Mucosa of rectum (tissue), 2 donors: ENCODE results near the gene MIER2.
"Not testable (repeated sequence)": the region's sequence is repeated elsewhere in the genome, so short reads cannot be mapped to it uniquely, and the experiment has no call there.

Experiments used
- H3K27ac ChIP-seq, 2 donors: one replicate each; pipeline ENCODE4 v1.7.0; 2013; ENCODE audit warnings: inconsistent platforms in 2 of 2, low read depth in 2 of 2, low read length in 2 of 2
- H3K27me3 ChIP-seq, 2 donors: one replicate each; pipeline ENCODE4 v1.7.0; 2013; ENCODE audit warnings: low read length in 2 of 2; ENCODE audit not compliant: control insufficient read depth in 2 of 2, insufficient read depth in 2 of 2
- H3K36me3 ChIP-seq, 2 donors: one replicate each; pipeline ENCODE4 v1.7.0; 2013; ENCODE audit warnings: low read length in 2 of 2; ENCODE audit not compliant: control insufficient read depth in 2 of 2, insufficient read depth in 2 of 2
- H3K4me1 ChIP-seq, 2 donors: one replicate each; pipeline ENCODE4 v1.7.0; 2013; ENCODE audit warnings: low read length in 2 of 2, mild to moderate bottlenecking in 1 of 2; ENCODE audit not compliant: control insufficient read depth in 2 of 2, insufficient read depth in 2 of 2
- H3K4me3 ChIP-seq, 2 donors: one replicate each; pipeline ENCODE4 v1.7.0; 2013; ENCODE audit warnings: low read length in 2 of 2
- H3K9ac ChIP-seq, 2 donors: one replicate each; pipeline ENCODE4 v1.7.0; 2013; ENCODE audit warnings: low read length in 2 of 2, low read depth in 1 of 2, mild to moderate bottlenecking in 1 of 2
- H3K9me3 ChIP-seq, 2 donors: one replicate each; pipeline ENCODE4 v1.7.0; 2013; ENCODE audit warnings: low read length in 2 of 2; ENCODE audit not compliant: control insufficient read depth in 2 of 2
- donor health status: healthy.
- donor health status: Normal muscosa, but diverticular disease.

Gene MIER2

DNA sequence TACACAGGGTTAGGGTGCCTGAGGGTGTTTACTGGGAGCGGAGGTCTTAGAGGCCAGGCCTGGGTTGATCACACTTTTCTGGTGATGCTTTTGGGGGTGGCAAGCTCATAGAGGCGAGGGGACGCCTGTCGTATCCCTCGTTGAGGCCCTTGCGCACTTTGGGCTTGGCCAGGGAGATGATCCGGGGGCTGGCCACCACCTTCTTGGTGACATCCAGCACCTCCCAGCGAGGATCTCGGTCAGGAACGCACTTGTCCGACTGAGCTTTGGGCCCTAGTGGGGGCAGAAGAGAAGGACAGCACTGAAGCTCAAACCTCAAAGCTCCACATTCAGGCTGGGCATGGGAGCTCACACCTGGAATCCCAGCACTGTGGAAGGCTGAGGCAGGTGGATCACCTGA, 17.6 kb upstream of the MIER2 start:
- Histone ChIP-seq H3K27me3 (no peaks in the 10 kb centered on the region), H3K27ac (no peak overlapping the region), H3K4me3 (no peak overlapping the region), H3K4me1 (no peaks in the 10 kb centered on the region), H3K36me3 (no peaks in the 10 kb centered on the region), H3K9me3 (no peaks in the 10 kb centered on the region), H3K9ac (no peak overlapping the region)

DNA sequence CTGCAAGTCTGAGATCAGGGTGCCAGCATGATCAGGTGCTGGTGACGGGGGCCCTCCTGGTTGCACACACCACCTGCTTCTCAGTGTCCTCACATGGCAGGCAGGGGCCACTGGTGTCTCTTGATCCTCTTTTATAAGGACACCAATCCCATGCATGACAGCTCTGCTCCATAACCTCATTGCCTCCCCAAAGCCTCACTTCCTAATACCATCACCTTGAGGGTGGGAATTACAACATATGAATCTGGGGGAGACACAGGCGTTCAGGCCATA, 15.0 kb upstream of the MIER2 start:
- Histone ChIP-seq H3K4me1 (no peaks in the 10 kb centered on the region), H3K9ac (no peak overlapping the region), H3K36me3 (no peaks in the 10 kb centered on the region), H3K27ac (no peak overlapping the region), H3K27me3 (no peaks in the 10 kb centered on the region), H3K4me3 (no peak overlapping the region), H3K9me3 (no peaks in the 10 kb centered on the region)

DNA sequence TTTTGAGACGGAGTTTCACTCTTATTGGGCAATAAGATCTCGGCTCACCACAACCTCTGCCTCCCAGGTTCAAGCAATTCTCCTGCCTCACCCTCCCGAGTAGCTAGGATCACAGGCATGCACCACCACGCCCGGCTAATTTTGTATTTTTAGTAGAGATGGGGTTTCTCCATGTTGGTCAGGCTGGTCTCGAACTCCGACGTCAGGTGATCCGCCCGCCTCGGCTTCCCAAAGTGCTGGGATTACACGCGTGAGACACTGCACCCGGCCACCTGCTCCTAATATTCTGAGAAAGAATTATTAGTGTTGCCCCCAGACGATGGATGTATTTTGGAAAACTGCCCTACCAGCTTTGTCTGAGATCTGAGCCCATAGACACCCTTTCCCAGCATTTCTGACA, 10.9 kb upstream of the MIER2 start:
- H3K36me3 ChIP-seq, H3K4me3 ChIP-seq: not testable (repeated sequence)

DNA sequence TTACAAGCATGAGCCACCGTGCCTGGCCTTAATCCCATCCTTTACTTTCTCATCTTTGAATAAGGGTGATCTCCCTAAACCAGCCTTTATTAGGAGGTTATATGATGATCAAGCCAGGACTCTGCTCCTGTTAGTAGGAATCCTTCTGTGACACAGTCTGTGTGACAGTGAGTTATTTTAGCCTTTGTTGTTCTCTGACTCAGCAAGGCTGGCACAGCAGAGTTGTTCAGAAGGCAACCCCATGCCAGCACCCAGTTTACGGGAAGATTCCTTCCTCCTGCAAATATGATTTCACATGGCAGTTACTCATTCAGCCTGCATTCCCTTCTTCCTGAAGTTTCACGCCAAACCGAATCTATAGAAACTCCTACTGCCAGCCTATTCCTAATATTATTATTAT, 10.5 kb upstream of the MIER2 start:
- H3K4me3 ChIP-seq = no peak overlapping the region
- no peaks in the 10 kb centered on the region for H3K4me1 ChIP-seq
- no peaks in the 10 kb centered on the region for H3K36me3 ChIP-seq
- no peak overlapping the region for H3K27ac ChIP-seq
- H3K9ac ChIP-seq = no peak overlapping the region
- H3K27me3 ChIP-seq = no peaks in the 10 kb centered on the region
- no peaks in the 10 kb centered on the region for H3K9me3 ChIP-seq

More for the DNA sequence above, 10.9 kb upstream of the MIER2 start:
- not testable (repeated sequence) for H3K9me3 ChIP-seq, H3K27me3 ChIP-seq, H3K4me1 ChIP-seq, H3K9ac ChIP-seq, H3K27ac ChIP-seq

DNA sequence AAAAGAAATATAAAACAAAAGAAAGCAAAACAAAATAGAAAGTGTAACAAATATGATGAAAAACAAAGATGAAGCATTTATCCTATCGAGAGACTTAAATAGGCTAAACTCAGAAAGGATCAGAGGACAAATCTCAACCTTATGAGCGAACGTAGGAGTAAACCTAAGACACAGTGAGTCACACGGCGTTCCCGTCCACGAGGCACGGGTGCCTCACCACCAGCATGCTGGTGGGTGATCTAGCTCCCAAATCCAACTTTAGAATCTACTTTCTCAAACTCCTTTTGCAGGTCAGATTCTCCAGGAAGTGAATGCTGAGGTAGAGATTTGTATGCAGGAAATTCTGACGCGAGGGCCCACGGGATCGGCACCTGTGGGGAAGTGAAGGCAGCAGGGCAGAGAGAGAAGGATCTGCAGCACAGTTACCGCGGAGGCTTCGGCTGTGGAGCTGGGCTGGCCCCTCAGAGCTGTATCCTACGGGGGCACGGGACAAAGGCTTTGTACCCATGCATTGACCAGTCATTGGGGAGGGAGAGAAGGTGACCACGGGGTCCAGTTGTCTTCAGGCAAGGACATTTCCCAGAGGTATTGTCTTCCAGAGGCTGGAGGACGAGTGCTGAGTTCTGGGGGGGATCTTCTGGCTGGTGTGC, 7.5 kb upstream of the MIER2 start:
- H3K27me3 ChIP-seq = no peaks in the 10 kb centered on the region
- H3K36me3 ChIP-seq = no peaks in the 10 kb centered on the region
- H3K9ac ChIP-seq = no peak overlapping the region
- H3K4me1 ChIP-seq = no peaks in the 10 kb centered on the region
- H3K9me3 ChIP-seq = no peaks in the 10 kb centered on the region
- no peak overlapping the region for H3K4me3 ChIP-seq
- H3K27ac ChIP-seq = no peak overlapping the region

DNA sequence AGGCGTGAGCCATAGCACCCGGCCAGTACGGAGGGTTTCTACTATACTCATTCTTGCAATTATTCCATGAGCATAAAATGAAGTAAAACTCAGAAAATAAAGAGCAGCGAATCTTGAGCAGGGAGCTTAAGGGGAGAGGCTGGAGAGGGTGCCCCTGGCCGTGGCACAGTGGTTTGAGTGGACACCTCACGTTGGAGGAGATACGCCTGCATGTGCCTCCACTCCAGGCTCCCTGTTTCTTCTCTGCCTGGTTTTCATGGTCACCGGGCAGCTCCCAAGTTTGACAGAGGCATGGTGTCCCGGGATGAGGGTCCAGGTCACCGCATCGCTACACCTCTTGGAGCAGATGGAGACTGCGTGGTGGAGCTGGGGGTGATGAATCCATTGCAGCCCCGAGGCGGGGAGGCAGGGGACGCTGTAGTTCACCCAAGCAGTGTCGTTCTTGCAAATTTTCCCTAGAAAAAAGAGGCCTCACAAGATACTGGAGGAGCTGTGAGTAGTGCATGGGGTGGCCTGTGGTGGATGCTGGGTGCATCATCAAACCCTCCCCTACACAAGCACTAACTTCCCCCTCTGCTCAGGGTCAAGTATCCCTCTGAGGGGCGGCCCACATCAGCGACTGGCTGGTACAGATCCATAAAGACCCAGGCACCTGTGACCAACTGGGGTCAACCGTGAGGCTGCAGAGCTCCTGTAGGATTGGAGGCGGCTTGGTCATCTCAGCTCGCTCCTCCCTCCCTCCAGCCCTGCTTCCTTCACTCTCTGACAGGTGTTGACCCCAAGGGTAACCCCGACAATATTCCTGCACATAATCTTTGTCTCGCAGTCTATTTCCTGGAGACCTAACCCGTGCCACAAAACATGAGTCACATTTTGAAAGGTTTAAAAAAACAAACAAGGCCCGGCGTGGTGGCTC, 3.6 kb upstream of the MIER2 start:
- H3K27me3 ChIP-seq = no peaks in the 10 kb centered on the region
- H3K36me3 ChIP-seq = no peaks in the 10 kb centered on the region
- H3K9ac ChIP-seq = no peak overlapping the region
- H3K4me3 ChIP-seq = no peak overlapping the region
- H3K27ac ChIP-seq = no peak overlapping the region
- no peaks in the 10 kb centered on the region for H3K9me3 ChIP-seq
- peaks cover 6 to 10% of the 10 kb centered on the region in 2 donors for H3K4me1 ChIP-seq

DNA sequence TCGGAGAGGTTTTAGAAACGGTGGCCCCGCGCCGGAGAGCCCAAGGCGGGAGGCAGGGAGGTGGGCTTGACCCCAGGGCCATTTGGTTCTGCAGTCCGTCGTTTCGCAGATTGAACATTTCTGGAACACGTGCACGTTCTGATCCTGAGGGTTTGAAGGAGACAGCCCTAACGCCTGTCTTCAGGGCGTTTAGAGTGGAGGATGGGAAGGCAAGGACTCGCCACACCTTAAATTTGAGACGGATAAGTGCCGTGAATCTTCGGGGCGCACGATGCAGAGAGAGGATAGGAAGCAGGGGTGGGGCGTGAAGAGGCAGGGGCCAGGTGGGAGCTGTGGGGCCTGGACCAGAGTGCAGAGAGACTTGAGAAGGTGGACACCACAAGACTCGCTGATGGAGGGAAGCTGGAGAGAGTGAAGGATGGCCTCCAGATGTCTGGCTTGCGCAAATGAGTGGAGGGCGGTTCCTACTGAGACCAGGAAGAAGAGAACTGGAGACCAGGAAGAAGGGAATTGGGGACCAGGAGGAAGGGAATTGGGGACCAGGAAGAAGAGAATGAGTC, 804 bp upstream of the MIER2 start:
- no peak overlapping the region for H3K27ac ChIP-seq
- no peaks in the 10 kb centered on the region for H3K36me3 ChIP-seq
- H3K9ac ChIP-seq = no peak overlapping the region
- H3K4me1 ChIP-seq = peaks cover 12 to 26% of the 10 kb centered on the region in 2 donors
- H3K4me3 ChIP-seq = peak overlapping the region in 1 of 2 donors; percentile 73
- no peaks in the 10 kb centered on the region for H3K9me3 ChIP-seq
- no peaks in the 10 kb centered on the region for H3K27me3 ChIP-seq

DNA sequence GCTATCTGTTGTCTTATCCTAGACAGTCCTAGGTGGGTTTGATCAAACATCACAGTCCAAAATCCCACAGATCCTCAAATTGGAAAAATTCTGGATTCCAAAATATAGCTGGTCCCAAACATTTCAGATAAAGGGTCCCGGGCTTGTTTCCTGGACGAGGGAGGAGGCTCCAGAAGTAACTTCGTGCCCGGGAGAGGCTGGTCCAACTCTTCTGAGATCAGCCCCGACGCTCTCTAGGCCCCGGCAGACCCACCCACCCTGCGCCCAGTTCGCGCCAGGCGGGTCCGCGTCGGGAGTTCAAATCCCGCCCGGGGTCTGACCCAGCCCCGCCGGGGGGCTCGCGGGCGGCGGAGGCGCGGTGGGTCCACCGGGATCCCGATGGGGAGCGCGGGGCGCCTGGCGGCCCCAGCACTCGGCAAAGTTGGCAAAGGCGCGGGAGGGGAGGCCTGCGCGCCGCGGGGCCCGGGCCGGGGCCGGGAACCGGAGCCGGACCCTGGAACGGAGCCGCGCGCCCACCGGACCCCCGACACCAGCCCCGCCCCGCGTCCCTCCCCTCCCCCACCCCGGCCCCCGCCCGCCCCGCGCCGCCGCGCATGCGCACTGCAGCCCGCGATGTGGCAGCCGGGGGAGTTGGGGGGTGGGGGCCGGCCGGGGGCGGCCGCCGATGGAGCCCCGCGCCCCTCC, 513 bp downstream of the MIER2 start:
- peak overlapping the region; percentile 56 to 72 for H3K4me3 ChIP-seq
- H3K27me3 ChIP-seq = no peaks in the 10 kb centered on the region
- H3K9me3 ChIP-seq = no peaks in the 10 kb centered on the region
- H3K36me3 ChIP-seq = no peaks in the 10 kb centered on the region
- peak overlapping the region; percentile 26 to 54 for H3K9ac ChIP-seq
- peaks cover 12 to 26% of the 10 kb centered on the region in 2 donors for H3K4me1 ChIP-seq
- peak overlapping the region in 1 of 2 donors; percentile 56 for H3K27ac ChIP-seq

DNA sequence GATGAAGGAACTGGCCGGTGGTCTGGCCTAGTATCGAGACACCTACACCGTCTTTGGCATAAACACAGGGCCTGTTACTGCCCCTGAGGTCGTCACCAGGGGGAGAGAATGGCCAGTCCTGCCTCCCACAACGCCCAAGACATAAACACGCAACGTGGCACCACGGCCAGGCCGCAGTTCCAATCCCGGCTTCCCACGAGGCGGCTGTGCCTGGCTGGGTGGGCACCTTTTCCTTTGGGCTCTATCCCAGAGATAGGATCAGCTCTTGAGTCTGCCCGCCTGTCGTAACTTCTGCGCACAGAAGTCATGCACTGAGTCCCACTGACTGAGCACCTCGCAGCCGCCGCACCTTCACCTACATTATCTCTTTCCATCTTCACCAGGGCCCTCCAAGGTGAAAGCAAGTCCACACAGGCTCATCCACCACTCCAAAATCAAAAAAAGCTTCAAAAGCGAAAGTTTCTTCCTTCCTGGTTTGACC, 1.1 kb downstream of the MIER2 start:
- Histone ChIP-seq H3K9ac (peak overlapping the region; percentile 26 to 54), H3K4me1 (peaks cover 12 to 26% of the 10 kb centered on the region in 2 donors), H3K27ac (peak overlapping the region; percentile 38 to 56), H3K9me3 (no peaks in the 10 kb centered on the region), H3K27me3 (no peaks in the 10 kb centered on the region), H3K36me3 (no peaks in the 10 kb centered on the region), H3K4me3 (peak overlapping the region; percentile 56 to 72)
